GM19455 (cell line): Measurements from ENCODE around the gene BORCS8.
A peak's percentile ranks its signal among the peaks of the same experiment; 100 is the strongest.
"Not testable (repeated sequence)": the region's sequence is repeated elsewhere in the genome, so short reads cannot be mapped to it uniquely, and the experiment has no call there.

ENCODE experiments used
- ATAC-seq: cut with Tn5 transposase; IDR thresholded peaks from one replicate; pipeline ENCODE4 v1.9.1; 2021; ENCODE audit not compliant: unreplicated experiment

BORCS8 gene

DNA sequence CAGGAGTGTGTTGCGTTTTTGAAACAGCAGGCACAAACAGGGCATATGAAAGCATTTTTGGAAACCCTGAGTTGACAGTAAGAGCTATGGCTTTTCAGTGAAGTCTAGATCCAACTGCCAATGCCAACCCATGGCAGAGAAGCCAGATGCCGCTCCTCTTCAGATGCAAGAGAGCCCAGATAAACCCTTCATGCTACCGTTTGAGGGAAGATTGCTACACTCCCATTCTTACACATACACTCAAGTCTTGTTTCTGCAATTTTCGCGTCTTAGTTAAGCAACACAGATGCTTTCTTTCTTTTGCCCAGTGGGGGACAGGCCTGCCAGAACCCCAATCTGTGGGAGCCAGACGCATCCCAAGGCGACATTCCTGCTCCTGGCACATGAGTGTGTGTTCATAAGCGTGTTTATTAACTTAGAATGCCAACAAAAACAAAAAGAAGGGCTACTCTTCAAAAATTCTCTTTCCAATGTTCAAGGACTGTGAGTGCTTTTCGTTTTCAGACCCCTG, 10.4 kb downstream of the BORCS8 start:
- no peak for ATAC-seq

GRCh38 chr19:19179548-19180441, 12.2 kb downstream of the BORCS8 start:
- no peak for ATAC-seq

- ATAC-seq: no peak
Measured at GRCh38 chr19:19176950-19177349, 15.0 kb downstream of the BORCS8 start.

- not testable (repeated sequence) for ATAC-seq
Measured at GRCh38 chr19:19173243-19173642, 18.7 kb downstream of the BORCS8 start.

DNA sequence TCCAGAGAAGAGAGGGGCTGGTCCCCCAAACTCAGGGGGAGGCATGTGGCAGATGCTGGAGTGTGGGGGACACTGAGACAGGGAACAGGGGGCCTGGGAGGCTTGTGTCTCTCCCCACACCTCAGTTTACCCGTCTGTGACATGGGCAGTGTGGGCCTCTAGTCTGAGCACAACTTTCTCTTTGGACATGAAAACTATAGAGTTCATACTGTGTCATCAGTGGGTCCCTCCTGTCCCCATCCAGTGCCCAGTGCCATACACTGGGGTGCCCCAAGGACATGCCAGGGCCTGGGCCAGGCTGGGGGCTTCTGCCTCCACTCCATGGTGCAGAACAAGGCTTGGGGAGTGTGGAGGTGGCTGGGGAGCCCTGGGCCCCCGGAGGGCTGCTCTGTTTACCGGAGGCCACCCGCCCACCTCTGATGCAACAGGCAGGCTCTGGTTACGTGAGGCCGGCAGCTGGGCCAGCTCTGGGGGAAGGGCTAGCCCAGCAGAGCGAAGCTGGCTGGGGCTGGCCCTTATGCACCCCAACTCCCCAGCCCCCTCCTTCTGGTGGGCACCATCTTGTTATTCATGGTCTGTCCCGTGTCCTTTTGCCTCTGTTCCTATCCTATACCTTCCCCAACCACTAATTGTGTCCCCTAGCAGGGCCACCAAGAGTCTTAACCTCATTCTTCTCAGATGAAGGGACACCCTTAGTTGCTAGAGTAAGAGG, 20.0 kb downstream of the BORCS8 start:
- no peak for ATAC-seq

DNA sequence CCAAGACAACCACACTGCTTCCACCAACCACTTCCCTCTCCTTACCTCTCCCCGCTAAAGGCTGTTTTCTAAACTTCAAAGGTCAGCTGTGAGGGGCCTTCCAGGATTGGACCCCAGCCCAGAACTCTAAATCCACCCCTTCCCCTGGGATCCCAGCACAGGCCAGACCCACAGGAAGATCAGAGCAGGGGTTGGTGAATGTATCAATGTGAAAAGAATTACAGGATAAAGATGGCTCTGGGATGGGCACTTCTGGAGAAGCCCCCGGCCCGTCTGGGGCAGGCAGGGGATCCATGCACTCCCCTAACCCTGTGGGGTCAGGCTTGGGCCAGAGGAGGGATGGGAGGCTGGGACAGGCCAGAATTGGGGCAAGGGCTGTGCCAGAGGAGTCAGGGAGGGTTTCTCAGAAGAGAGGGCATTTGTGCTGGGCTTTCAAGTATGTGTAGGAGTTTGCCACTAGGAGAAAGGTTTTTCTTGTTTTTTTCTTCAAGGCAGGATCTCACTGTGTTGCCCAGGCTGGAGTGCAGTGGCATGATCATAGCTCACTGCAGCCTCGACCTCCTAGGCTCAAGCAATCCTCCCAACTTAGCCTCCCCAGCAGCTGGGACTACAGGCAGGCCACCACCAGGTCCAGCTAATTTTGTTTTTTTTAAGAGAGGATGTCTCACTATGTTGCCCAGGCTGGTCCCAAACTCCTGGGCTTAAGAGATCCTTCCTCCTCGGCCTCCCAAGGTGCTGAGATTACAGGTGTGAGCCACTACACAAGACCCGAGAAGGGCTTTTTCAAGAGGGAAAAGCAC, 20.9 kb downstream of the BORCS8 start:
- no peak for ATAC-seq

GRCh38 chr19:19170053-19170872, 21.7 kb downstream of the BORCS8 start, which contains the start of gene MEF2B:
Gene MEF2B (minus strand): TSS chr19:19170263. CDS start chr19:19150735, 19,528 bp downstream.
- ATAC-seq: peak; percentile 73

- no peak for ATAC-seq
Measured at GRCh38 chr19:19169236-19170052, 22.5 kb downstream of the BORCS8 start.

DNA sequence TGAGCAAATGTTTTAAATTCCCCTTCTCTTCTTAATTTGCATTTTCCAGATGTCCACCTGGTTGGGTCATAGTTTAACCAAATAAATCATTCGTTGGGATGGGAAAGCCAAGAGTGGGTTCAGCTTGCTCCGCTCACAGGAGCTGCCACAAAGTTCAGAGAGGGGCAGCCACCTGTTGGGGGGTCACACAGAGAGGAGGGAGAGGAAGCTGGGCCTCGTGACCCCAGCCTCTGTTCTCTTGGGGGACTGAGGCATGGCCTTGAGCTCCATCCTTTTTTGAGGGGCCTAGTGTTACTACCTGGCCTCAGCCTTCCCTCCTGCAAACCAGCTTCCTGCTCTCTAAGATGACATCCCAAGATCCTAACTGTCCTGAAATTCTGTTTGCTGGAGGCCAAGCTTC, 24.3 kb downstream of the BORCS8 start:
- ATAC-seq: no peak

- ATAC-seq: no peak
Measured at GRCh38 chr19:19165396-19165795, 26.6 kb downstream of the BORCS8 start.

DNA sequence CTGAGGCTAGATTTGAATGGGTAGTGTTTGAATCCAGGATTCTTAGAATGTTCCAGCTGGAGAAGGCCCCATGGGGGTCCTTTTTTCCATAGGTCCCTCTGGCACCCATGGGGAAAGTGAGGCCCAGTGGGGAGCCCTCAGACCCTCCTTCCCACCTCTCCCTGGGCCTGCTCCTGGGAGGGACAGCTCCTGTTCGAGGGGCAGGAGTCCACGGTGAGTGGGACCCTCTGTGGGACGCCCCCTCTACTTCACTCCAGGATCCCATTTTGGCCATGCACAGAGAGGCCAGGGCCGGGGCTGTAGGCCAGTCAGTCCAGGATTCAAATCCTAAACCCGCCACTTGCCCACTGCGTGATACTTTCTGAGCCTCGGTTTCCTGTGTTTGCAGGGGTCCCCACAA, 29.5 kb downstream of the BORCS8 start:
- ATAC-seq: no peak

GRCh38 chr19:19160461-19161035, 31.4 kb downstream of the BORCS8 start:
- ATAC-seq: no peak

DNA sequence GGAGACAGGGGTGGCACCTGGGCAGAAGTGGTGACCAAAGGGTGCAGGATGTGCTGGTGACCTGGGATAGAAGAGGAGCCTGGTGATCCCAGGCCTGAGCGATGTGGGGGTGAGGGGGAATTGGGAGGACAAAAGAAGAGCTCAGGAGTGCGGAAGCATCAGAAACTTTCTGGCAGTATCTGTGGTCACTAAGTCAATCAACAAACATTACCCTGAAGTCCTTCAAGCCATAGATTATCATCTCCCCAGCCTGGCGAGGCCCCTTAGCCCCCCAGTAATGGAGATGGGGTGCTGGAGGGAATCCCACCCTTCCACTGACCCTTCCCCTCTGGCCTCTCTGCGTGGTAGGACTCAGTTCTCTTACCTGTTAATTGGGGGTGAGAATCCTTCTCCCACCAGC, 32.4 kb downstream of the BORCS8 start:
- ATAC-seq: no peak

DNA sequence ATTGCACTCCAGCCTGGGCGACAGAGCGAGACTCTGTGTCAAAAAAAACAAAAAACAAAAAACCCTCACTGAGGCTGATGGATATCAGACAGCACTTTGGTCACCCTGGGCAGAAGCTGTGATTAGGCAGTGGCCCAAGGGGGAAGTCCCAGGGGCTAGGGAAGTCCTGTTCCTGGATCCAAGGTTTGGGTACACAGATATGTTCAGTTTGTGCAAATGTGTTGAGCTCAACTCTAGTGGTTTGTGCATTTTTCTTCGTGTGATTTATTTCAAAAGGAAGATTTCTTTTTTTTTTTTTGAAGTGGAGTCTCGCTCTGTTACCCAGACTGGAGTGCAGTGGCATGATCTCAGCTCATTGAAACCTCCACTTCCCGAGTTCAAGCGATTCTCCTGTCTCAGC, 34.1 kb downstream of the BORCS8 start:
- ATAC-seq: no peak

GRCh38 chr19:19155495-19156219, 36.3 kb downstream of the BORCS8 start:
- ATAC-seq: peak; percentile 47

GRCh38 chr19:19154768-19155494, 37.0 kb downstream of the BORCS8 start:
- no peak for ATAC-seq

DNA sequence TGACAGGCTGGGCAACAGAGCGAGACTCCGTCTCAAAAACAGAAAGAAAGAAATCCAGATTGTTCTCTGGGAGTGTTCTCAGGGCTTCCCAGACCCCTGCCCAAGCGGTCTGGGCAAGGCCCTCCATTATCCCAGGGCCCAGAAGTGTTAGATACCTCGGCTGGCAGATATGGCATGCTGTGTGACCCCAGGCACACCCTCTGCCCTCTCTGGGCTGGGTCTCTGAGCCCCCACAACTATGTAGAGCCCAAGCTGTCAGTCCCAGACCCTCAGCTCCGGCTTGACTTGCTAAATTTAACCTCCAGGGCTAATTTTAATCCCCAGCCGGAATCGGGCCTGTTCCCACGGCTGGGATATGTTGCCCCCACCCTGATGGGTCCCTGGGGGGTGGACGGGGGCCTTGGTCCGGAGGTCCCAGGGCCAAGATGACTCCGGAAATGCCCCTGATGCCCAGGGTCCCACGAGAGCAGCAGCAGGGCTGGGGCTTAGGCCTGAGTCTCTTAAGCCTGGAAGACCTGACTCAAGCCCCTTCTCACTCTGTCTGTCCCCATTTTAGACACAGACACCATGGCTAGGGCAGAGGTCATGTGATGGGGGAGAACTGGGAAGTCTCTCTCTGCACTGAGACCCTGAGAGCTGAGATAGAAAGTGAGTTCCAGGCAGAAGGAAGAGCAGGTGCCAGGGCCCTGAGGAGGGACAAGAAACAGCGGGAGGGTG, 39.1 kb downstream of the BORCS8 start:
- no peak for ATAC-seq
